A549 (cell line): ENCODE data around the gene ABCC4. TPM values are rescaled to one million over a fixed set of nuclear protein-coding genes. Genes with fewer than 3 reads are reported as not detected.

ENCODE experiments used
- ATAC-seq, 2 experiments: fragments of 200-7000 bp in 1 of 2; fragments of >200 bp in 1 of 2; cut with Nextera tagmentation in 1 of 2; cut with Tn5 transposase in 1 of 2; 3 replicates each; pipeline versions ENCODE4 v1.8.0 to v1.9.1; 2018 to 2020; ENCODE audit warnings: mild to moderate bottlenecking in 1 of 2, moderate library complexity in 1 of 2
- CTCF ChIA-PET: fragments of 300-600 bp; sonication (Branson Sonifier 250); formaldehyde crosslinking; extraction: SDS; loops from one replicate; lab custom pipeline; 2021; ENCODE audit warnings: antibody characterized with exemption, inconsistent platforms; lab: Yijun Ruan, JAX
- POLR2A ChIA-PET: fragments of 350-600 bp; formaldehyde crosslinking; extraction: SDS; loops from one replicate; lab custom pipeline; 2021; ENCODE audit warnings: antibody characterized with exemption, inconsistent platforms; lab: Yijun Ruan, JAX
- DNase-seq, 2 experiments: peaks; one replicate each; pipeline versions ENCODE4 v3.0.0 to v3.0.0-alpha.2; 2011 to 2016; ENCODE audit warnings: low read depth in 1 of 2, low spot score in 1 of 2
- FAIRE-seq: peaks from 2 replicates; lab custom pipeline; 2011; peaks lifted over from hg19 to GRCh38; lab: Jason Lieb, UNC
- H3K27ac ChIP-seq, 2 experiments: fragments of >200 bp; sonication (Bioruptor Twin); formaldehyde crosslinking; 3 replicates each; pipeline ENCODE4 v1.5.1; 2016 to 2017
- H3K4me1 ChIP-seq: fragments of >200 bp; sonication (Bioruptor Twin); formaldehyde crosslinking; 3 replicates; pipeline ENCODE4 v1.6.1; 2016
- H3K4me2 ChIP-seq: fragments of >200 bp; sonication (Bioruptor Twin); formaldehyde crosslinking; 3 replicates; pipeline ENCODE4 v1.6.1; 2016
- H3K4me3 ChIP-seq: fragments of >200 bp; sonication (Bioruptor Twin); formaldehyde crosslinking; 3 replicates; pipeline ENCODE4 v1.5.1; 2016
- H3K9me3 ChIP-seq: fragments of >200 bp; sonication (Bioruptor Twin); formaldehyde crosslinking; 3 replicates; pipeline ENCODE4 v1.6.1; 2016
- CBX8 ChIP-seq: fragments of 200-600 bp; sonication (generic); IDR thresholded peaks from 2 replicates; pipeline ENCODE4 v1.6.1; 2016
- CEBPB ChIP-seq, 2 experiments: fragments of >200 bp in 1 of 2; sonication (Bioruptor Twin) in 1 of 2; formaldehyde crosslinking in 1 of 2; IDR thresholded peaks; 2 replicates each; pipeline ENCODE4 v1.6.1; 2012 to 2016
- CTCF ChIP-seq: fragments of >200 bp; sonication (Bioruptor Twin); formaldehyde crosslinking; IDR thresholded peaks from 3 replicates; pipeline ENCODE4 v1.5.1; 2016
- EHMT2 ChIP-seq: fragments of 200-600 bp; sonication (generic); IDR thresholded peaks from 2 replicates; pipeline ENCODE4 v1.6.1; 2016; ENCODE audit warnings: antibody characterized with exemption, low read depth, mild to moderate bottlenecking, moderate library complexity
- ELK1 ChIP-seq: fragments of 150-350 bp; IDR thresholded peaks from 2 replicates; pipeline ENCODE4 v1.6.1; 2014; ENCODE audit warnings: low read depth, mild to moderate bottlenecking, low read length
- ESRRA ChIP-seq: fragments of 150-350 bp; IDR thresholded peaks from 2 replicates; pipeline ENCODE4 v1.6.1; 2014; ENCODE audit warnings: mild to moderate bottlenecking, low read length, borderline replicate concordance
- FOSB ChIP-seq: fragments of 250-450 bp; sonication (Bioruptor Pico); IDR thresholded peaks from 2 replicates; pipeline ENCODE4 v1.5.0; 2020; ENCODE audit warnings: mild to moderate bottlenecking, moderate library complexity
- HEYL ChIP-seq: fragments of 250-450 bp; sonication (Bioruptor Pico); IDR thresholded peaks from 2 replicates; pipeline ENCODE4 v1.8.0; 2021; ENCODE audit warnings: mild to moderate bottlenecking, moderate library complexity
- HOXB13 ChIP-seq: fragments of 250-450 bp; sonication (Bioruptor Pico); IDR thresholded peaks from 2 replicates; pipeline ENCODE4 v1.5.0; 2020; ENCODE audit warnings: low read depth, mild to moderate bottlenecking, moderate library complexity
- JUN ChIP-seq, 2 experiments: fragments of >200 bp; sonication (Bioruptor Twin); formaldehyde crosslinking; IDR thresholded peaks; 2 replicates in 1 of 2; 3 replicates in 1 of 2; pipeline ENCODE4 v1.6.1; 2016 to 2017
- KDM1A ChIP-seq: fragments of 200-600 bp; sonication (generic); IDR thresholded peaks from 2 replicates; pipeline ENCODE4 v1.6.1; 2016; ENCODE audit warnings: low read depth, mild to moderate bottlenecking
- KDM5A ChIP-seq: fragments of 200-600 bp; sonication (generic); IDR thresholded peaks from 2 replicates; pipeline ENCODE4 v1.6.1; 2016; ENCODE audit warnings: antibody characterized with exemption, mild to moderate bottlenecking
- MAFK ChIP-seq: fragments of 450-650 bp; IDR thresholded peaks from 2 replicates; pipeline ENCODE4 v1.6.1; 2014; ENCODE audit not compliant: partially characterized antibody
- NFE2L2 ChIP-seq: fragments of 150-350 bp; conservative IDR thresholded peaks from 2 replicates; pipeline ENCODE4 v1.6.1; 2014; ENCODE audit warnings: low read length
- PBX3 ChIP-seq: IDR thresholded peaks from 2 replicates; pipeline ENCODE4 v1.6.1; 2012
- POLR2A ChIP-seq: IDR thresholded peaks from 2 replicates; pipeline ENCODE4 v1.6.1; 2012; ENCODE audit warnings: mild to moderate bottlenecking, low read length
- USF2 ChIP-seq: fragments of 450-650 bp; IDR thresholded peaks from 2 replicates; pipeline ENCODE4 v1.6.1; 2014; ENCODE audit warnings: antibody characterized with exemption
- ZC3H11A ChIP-seq: fragments of 450-650 bp; IDR thresholded peaks from 2 replicates; pipeline ENCODE4 v1.6.1; 2014; ENCODE audit warnings: antibody characterized with exemption, mild to moderate bottlenecking
- ZNF302 ChIP-seq: fragments of 250-450 bp; sonication (Bioruptor Pico); IDR thresholded peaks from 2 replicates; pipeline ENCODE4 v1.9.0; 2021; ENCODE audit warnings: inconsistent platforms, mild to moderate bottlenecking, moderate library complexity
- ZSCAN20 ChIP-seq: fragments of 250-450 bp; sonication (Bioruptor Pico); IDR thresholded peaks from 2 replicates; pipeline ENCODE4 v1.8.0; 2022; ENCODE audit warnings: mild to moderate bottlenecking, moderate library complexity
- whole genome bisulfite sequencing: methylation state at CpG from one replicate; pipeline ENCODE4 v1.1.6; 2017; ENCODE audit errors: missing lambda C conversion rate; 5-methylcytosine and 5-hydroxymethylcytosine counted together
- polyA plus RNA-seq, 4 experiments: library from polyadenylated mRNA; depleted of rRNA in 3 of 4; stranded (reverse); fragments of >200 nt; fragmentation: RNase III in 1 of 4; extraction: RNeasy Plus Mini Kit Qiagen cat#74134 plus additional on column Dnase treatment in 1 of 4; gene quantifications; 2 replicates in 3 of 4; 3 replicates in 1 of 4; pipeline ENCODE4 v1.2.3, GENCODE V29; 2011 to 2017
- TF ChIP-seq, protein P1 (sequence below): fragments of 200-600 bp; sonication (generic); IDR thresholded peaks from 2 replicates; pipeline ENCODE4 v1.6.1; 2016; ENCODE audit warnings: antibody characterized with exemption, mild to moderate bottlenecking, moderate library complexity

Gene ABCC4
- polyA plus RNA-seq, 2 of the 4 experiments (the other 2 are of a cell fraction) = 23.5 to 56.2 TPM

- TF ChIP-seq EHMT2 (no peak), CBX8 (no peak), KDM1A (no peak), ELK1 (no peak), ZNF302 (CRISPR knock-in tag) (no peak), CTCF (no peak), FOSB (CRISPR knock-in tag) (no peak), POLR2A (no peak)
- TF ChIP-seq, all 56 proteins: peak for 0
Measured at GRCh38 chr13:95083758-95084157, 217.5 kb downstream of the ABCC4 start (continued).

DNA sequence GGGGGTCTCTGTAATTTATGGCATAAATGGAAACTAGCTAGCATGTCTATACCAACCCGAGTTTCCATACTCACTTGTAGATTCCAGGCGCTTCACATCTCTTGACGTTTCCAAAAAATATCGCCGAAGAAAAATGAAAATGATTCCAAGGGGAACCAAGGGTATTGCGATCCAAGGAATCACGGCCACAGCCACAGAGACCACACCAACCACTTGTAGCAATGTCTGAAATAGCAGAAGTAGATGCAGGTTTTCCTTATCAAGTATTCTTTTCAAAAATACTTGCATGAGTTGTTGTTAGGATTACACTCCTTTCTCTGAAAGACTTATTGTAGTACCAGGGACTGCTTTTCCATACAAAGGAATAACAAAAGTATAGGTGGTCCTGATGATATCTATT, 218.2 kb downstream of the ABCC4 start:
- H3K4me3 ChIP-seq = no peak overlapping the region
- FAIRE-seq (no peak), DNase-seq (no peak), ATAC-seq (no peak)
- H3K9me3 ChIP-seq = no peaks in the 10 kb centered on the region
- WGBS = 97% methylated on average over 7 of the region's 7 CpGs
- H3K4me1 ChIP-seq = peaks cover 19% of the 10 kb centered on the region
- ChIA-PET POLR2A (no interaction called here), CTCF (no interaction called here)
- no peak for TF ChIP-seq CEBPB (IDR thresholded peaks at IDR 0.05)
- TF ChIP-seq MAFK = no peak
- TF ChIP-seq ELK1 = no peak
- no peak for TF ChIP-seq HEYL (CRISPR knock-in tag)
- TF ChIP-seq ZC3H11A = no peak
- TF ChIP-seq, protein P1, sequence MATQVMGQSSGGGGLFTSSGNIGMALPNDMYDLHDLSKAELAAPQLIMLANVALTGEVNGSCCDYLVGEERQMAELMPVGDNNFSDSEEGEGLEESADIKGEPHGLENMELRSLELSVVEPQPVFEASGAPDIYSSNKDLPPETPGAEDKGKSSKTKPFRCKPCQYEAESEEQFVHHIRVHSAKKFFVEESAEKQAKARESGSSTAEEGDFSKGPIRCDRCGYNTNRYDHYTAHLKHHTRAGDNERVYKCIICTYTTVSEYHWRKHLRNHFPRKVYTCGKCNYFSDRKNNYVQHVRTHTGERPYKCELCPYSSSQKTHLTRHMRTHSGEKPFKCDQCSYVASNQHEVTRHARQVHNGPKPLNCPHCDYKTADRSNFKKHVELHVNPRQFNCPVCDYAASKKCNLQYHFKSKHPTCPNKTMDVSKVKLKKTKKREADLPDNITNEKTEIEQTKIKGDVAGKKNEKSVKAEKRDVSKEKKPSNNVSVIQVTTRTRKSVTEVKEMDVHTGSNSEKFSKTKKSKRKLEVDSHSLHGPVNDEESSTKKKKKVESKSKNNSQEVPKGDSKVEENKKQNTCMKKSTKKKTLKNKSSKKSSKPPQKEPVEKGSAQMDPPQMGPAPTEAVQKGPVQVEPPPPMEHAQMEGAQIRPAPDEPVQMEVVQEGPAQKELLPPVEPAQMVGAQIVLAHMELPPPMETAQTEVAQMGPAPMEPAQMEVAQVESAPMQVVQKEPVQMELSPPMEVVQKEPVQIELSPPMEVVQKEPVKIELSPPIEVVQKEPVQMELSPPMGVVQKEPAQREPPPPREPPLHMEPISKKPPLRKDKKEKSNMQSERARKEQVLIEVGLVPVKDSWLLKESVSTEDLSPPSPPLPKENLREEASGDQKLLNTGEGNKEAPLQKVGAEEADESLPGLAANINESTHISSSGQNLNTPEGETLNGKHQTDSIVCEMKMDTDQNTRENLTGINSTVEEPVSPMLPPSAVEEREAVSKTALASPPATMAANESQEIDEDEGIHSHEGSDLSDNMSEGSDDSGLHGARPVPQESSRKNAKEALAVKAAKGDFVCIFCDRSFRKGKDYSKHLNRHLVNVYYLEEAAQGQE = no peak
- TF ChIP-seq USF2 = no peak
- no peak for TF ChIP-seq HOXB13 (CRISPR knock-in tag)
- no peak for TF ChIP-seq NFE2L2
- no peak for TF ChIP-seq KDM5A
- no peak for TF ChIP-seq ESRRA
- TF ChIP-seq PBX3 = no peak
- TF ChIP-seq JUN (IDR thresholded peaks at IDR 0.05) = no peak
- no peak for TF ChIP-seq EHMT2
- TF ChIP-seq ZNF302 (CRISPR knock-in tag) = no peak
- no peak for TF ChIP-seq ZSCAN20 (CRISPR knock-in tag)
- no peak overlapping the region for H3K27ac ChIP-seq
- H3K4me2 ChIP-seq = no peak overlapping the region
